ENCODE data around the gene PDIA5.

- TF ChIP-seq CTCF (IDR thresholded peaks at IDR 0.05): no peak
- TF ChIP-seq POLR2A (IDR thresholded peaks at IDR 0.05): no peak
These were observed 135.6 kb downstream of the PDIA5 start for GRCh38 chr3:123202451-123202850.

All from esophagus squamous epithelium (tissue), 4 donors.